DOHH2 (cell line): Measurements from ENCODE around the gene PLAAT4.

ENCODE experiments used
- EZH2phosphoT487 ChIP-seq: fragments of 200-600 bp; sonication (generic); IDR thresholded peaks from 2 replicates; pipeline ENCODE4 v1.6.1; 2017; ENCODE audit warnings: borderline replicate concordance, mild to moderate bottlenecking, antibody characterized with exemption, low read length, moderate library complexity, mixed read lengths
- TF ChIP-seq, protein P1 (sequence below): fragments of 200-600 bp; sonication (generic); IDR thresholded peaks from one replicate; pipeline ENCODE4 v1.5.1; 2014; ENCODE audit warnings: antibody characterized with exemption, mild to moderate bottlenecking, low read depth, low read length; ENCODE audit not compliant: poor library complexity, severe bottlenecking

DNA sequence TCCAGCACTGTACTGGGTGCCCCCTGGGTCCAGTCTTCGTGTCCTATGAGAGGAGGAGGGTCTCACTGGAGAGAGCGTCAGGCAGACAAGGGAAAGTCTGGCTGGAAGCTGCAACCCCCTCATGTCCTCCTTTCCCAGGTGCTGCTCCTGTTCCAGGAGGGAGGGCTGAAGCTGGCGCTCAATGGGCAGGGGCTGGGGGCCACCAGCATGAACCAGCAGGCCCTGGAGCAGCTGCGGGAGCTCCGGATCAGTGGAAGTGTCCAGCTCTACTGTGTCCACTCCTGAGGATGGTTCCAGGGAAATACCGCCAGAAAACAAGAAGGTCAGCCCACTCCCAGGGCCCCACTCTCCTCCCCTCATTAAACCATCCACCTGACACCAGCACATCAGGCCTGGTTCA lies 20.5 kb upstream of the PLAAT4 start:
- TF ChIP-seq, protein P1, sequence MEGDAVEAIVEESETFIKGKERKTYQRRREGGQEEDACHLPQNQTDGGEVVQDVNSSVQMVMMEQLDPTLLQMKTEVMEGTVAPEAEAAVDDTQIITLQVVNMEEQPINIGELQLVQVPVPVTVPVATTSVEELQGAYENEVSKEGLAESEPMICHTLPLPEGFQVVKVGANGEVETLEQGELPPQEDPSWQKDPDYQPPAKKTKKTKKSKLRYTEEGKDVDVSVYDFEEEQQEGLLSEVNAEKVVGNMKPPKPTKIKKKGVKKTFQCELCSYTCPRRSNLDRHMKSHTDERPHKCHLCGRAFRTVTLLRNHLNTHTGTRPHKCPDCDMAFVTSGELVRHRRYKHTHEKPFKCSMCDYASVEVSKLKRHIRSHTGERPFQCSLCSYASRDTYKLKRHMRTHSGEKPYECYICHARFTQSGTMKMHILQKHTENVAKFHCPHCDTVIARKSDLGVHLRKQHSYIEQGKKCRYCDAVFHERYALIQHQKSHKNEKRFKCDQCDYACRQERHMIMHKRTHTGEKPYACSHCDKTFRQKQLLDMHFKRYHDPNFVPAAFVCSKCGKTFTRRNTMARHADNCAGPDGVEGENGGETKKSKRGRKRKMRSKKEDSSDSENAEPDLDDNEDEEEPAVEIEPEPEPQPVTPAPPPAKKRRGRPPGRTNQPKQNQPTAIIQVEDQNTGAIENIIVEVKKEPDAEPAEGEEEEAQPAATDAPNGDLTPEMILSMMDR, result no peak
- TF ChIP-seq EZH2phosphoT487, result no peak
